Measurements from ENCODE around the gene MEGF11. TPM values are rescaled to one million over a fixed set of nuclear protein-coding genes. Genes with fewer than 3 reads are reported as not detected.

Gene MEGF11
- total RNA-seq, 4 donors from 2014 or later: 2.4 to 8.5 (median 4.3) TPM

GRCh38 chr15:65938604-65939003 lies 314.9 kb downstream of the MEGF11 start:
- Histone ChIP-seq H3K27me3 (no peaks in the 10 kb centered on the region), H3K4me3 (no peak overlapping the region), H3K27ac (no peak overlapping the region), H3K4me1 (no peaks in the 10 kb centered on the region), H3K36me3 (no peaks in the 10 kb centered on the region), H3K9me3 (no peaks in the 10 kb centered on the region)
- WGBS: 86% methylated on average over 4 of the region's 4 CpGs
- DNase-seq (ENCODE audit: low spot score in 2 of 2): no peak
- TF ChIP-seq CTCF (IDR thresholded peaks at IDR 0.05): no peak

GRCh38 chr15:65937476-65937875 lies 316.1 kb downstream of the MEGF11 start:
- Histone ChIP-seq H3K4me1 (no peaks in the 10 kb centered on the region), H3K27ac (no peak overlapping the region), H3K36me3 (no peaks in the 10 kb centered on the region), H3K27me3 (no peaks in the 10 kb centered on the region), H3K4me3 (no peak overlapping the region), H3K9me3 (no peaks in the 10 kb centered on the region)
- TF ChIP-seq POLR2AphosphoS5 (IDR thresholded peaks at IDR 0.05): no peak
- no peak for TF ChIP-seq POLR2A (IDR thresholded peaks at IDR 0.05)
- no peak for TF ChIP-seq EP300 (IDR thresholded peaks at IDR 0.05)
- no peak for TF ChIP-seq CTCF (IDR thresholded peaks at IDR 0.05)
- no peak for DNase-seq (ENCODE audit: low spot score in 2 of 2)
- 92% methylated on average over 1 of the region's 1 CpG for WGBS

- no peak for DNase-seq (ENCODE audit: low spot score in 2 of 2)
- no peaks in the 10 kb centered on the region for H3K36me3 ChIP-seq
- no peak overlapping the region for H3K27ac ChIP-seq
- WGBS: 94% methylated on average over 3 of the region's 3 CpGs
- no peaks in the 10 kb centered on the region for H3K4me1 ChIP-seq
- no peaks in the 10 kb centered on the region for H3K27me3 ChIP-seq
- no peaks in the 10 kb centered on the region for H3K9me3 ChIP-seq
- H3K4me3 ChIP-seq: no peak overlapping the region
- no peak for TF ChIP-seq POLR2A (IDR thresholded peaks at IDR 0.05)
- TF ChIP-seq EP300 (IDR thresholded peaks at IDR 0.05): no peak
- no peak for TF ChIP-seq CTCF (IDR thresholded peaks at IDR 0.05)
- TF ChIP-seq POLR2AphosphoS5 (IDR thresholded peaks at IDR 0.05): no peak
These were observed 316.5 kb downstream of the MEGF11 start for GRCh38 chr15:65937054-65937453.

- Histone ChIP-seq H3K4me1 (no peaks in the 10 kb centered on the region), H3K27ac (no peak overlapping the region), H3K9me3 (no peaks in the 10 kb centered on the region), H3K27me3 (no peaks in the 10 kb centered on the region), H3K4me3 (no peak overlapping the region), H3K36me3 (no peaks in the 10 kb centered on the region)
- 73% methylated on average over 1 of the region's 1 CpG for WGBS
- TF ChIP-seq POLR2A (IDR thresholded peaks at IDR 0.05) (no peak), EP300 (IDR thresholded peaks at IDR 0.05) (no peak), CTCF (IDR thresholded peaks at IDR 0.05) (no peak), POLR2AphosphoS5 (IDR thresholded peaks at IDR 0.05) (no peak)
- DNase-seq (ENCODE audit: low spot score in 2 of 2): no peak
These were observed 317.3 kb downstream of the MEGF11 start for GRCh38 chr15:65936282-65936681.

- H3K27me3 ChIP-seq: no peaks in the 10 kb centered on the region
- no peak overlapping the region for H3K4me3 ChIP-seq
- TF ChIP-seq EP300 (IDR thresholded peaks at IDR 0.05) (no peak), CTCF (IDR thresholded peaks at IDR 0.05) (no peak), POLR2A (IDR thresholded peaks at IDR 0.05) (no peak), POLR2AphosphoS5 (IDR thresholded peaks at IDR 0.05) (no peak)
- WGBS: 61% methylated on average over 2 of the region's 2 CpGs
- H3K4me1 ChIP-seq: no peaks in the 10 kb centered on the region
- DNase-seq (ENCODE audit: low spot score in 2 of 2): no peak
- no peak overlapping the region for H3K27ac ChIP-seq
- no peaks in the 10 kb centered on the region for H3K36me3 ChIP-seq
- no peaks in the 10 kb centered on the region for H3K9me3 ChIP-seq
These were observed 318.2 kb downstream of the MEGF11 start for GRCh38 chr15:65935391-65935790.
